Measurements from ENCODE around the gene CNDP1.
"Not testable (repeated sequence)": the region's sequence is repeated elsewhere in the genome, so short reads cannot be mapped to it uniquely, and the experiment has no call there.

CNDP1 gene

GRCh38 chr18:74534150-74534969 is at the start of gene CNDP1:
CNDP1 (plus strand) TSS chr18:74534500; CDS start chr18:74534668, 168 bp downstream.
- DNase-seq (ENCODE audit: low read depth in 2 of 3, low spot score in 1 of 3): no peak

- no peak for DNase-seq (ENCODE audit: low read depth in 2 of 3, low spot score in 1 of 3)
Measured at GRCh38 chr18:74486119-74486849, 48.0 kb upstream of the CNDP1 start.

GRCh38 chr18:74488354-74488753 is 45.9 kb upstream of the CNDP1 start:
- DNase-seq (ENCODE audit: low read depth in 2 of 3, low spot score in 1 of 3): no peak

- DNase-seq (ENCODE audit: low read depth in 2 of 3, low spot score in 1 of 3): no peak
Measured at GRCh38 chr18:74488864-74489263, 45.4 kb upstream of the CNDP1 start.

- DNase-seq (ENCODE audit: low read depth in 2 of 3, low spot score in 1 of 3): no peak
Measured at GRCh38 chr18:74489676-74490075, 44.6 kb upstream of the CNDP1 start.

GRCh38 chr18:74492259-74492658 is 42.0 kb upstream of the CNDP1 start:
- DNase-seq (ENCODE audit: low read depth in 2 of 3, low spot score in 1 of 3): no peak

GRCh38 chr18:74493689-74494088 is 40.6 kb upstream of the CNDP1 start:
- peak; percentile 5 to 23 (median 16) for DNase-seq (ENCODE audit: low read depth in 2 of 3, low spot score in 1 of 3)

GRCh38 chr18:74494514-74494913 is 39.8 kb upstream of the CNDP1 start:
- no peak for DNase-seq (ENCODE audit: low read depth in 2 of 3, low spot score in 1 of 3)

- peak; percentile 98 to 100 (median 99) for DNase-seq (ENCODE audit: low read depth in 2 of 3, low spot score in 1 of 3)
Measured at GRCh38 chr18:74495581-74496507, 38.5 kb upstream of the CNDP1 start, which contains the start of gene CNDP2. CNDP2 (plus strand) TSS chr18:74496363; CDS start chr18:74499974, 3,611 bp downstream.

- DNase-seq (ENCODE audit: low read depth in 2 of 3, low spot score in 1 of 3): peak; percentile 19 to 38 (median 21)
Measured at GRCh38 chr18:74496508-74497323, 37.6 kb upstream of the CNDP1 start.

- no peak for DNase-seq (ENCODE audit: low read depth in 2 of 3, low spot score in 1 of 3)
Measured at GRCh38 chr18:74497324-74497676, 37.0 kb upstream of the CNDP1 start.

- DNase-seq (ENCODE audit: low read depth in 2 of 3, low spot score in 1 of 3): no peak
Measured at GRCh38 chr18:74497778-74498177, 36.5 kb upstream of the CNDP1 start.

- DNase-seq (ENCODE audit: low read depth in 2 of 3, low spot score in 1 of 3): peak; percentile 67 to 78 (median 78)
Measured at GRCh38 chr18:74498712-74499627, 35.3 kb upstream of the CNDP1 start.

- peak; percentile 20 to 26 (median 25) for DNase-seq (ENCODE audit: low read depth in 2 of 3, low spot score in 1 of 3)
Measured at GRCh38 chr18:74499633-74500032, 34.7 kb upstream of the CNDP1 start.

GRCh38 chr18:74500372-74500771 is 33.9 kb upstream of the CNDP1 start:
- DNase-seq (ENCODE audit: low read depth in 2 of 3, low spot score in 1 of 3): no peak

GRCh38 chr18:74500774-74501173 is 33.5 kb upstream of the CNDP1 start:
- DNase-seq (ENCODE audit: low read depth in 2 of 3, low spot score in 1 of 3): not testable (repeated sequence)

GRCh38 chr18:74501386-74501785 is 32.9 kb upstream of the CNDP1 start:
- no peak for DNase-seq (ENCODE audit: low read depth in 2 of 3, low spot score in 1 of 3)

- DNase-seq (ENCODE audit: low read depth in 2 of 3, low spot score in 1 of 3): no peak
Measured at GRCh38 chr18:74503137-74503536, 31.2 kb upstream of the CNDP1 start.

GRCh38 chr18:74505776-74506175 is 28.5 kb upstream of the CNDP1 start:
- no peak for DNase-seq (ENCODE audit: low read depth in 2 of 3, low spot score in 1 of 3)

Data from stimulated activated CD4-positive, alpha-beta T cell treated with anti-CD3 and anti-CD28 coated beads, Interleukin-12 subunit alpha, Interleukin-12 subunit beta, amount 100 ng/mL, for 48 hours (primary cell).